DMS114 treated with DMSO at 0.1 percent for 48 hours (cell line): ENCODE results near the gene ALLC.

Source experiments
- DNase-seq: peaks from one replicate; lab custom pipeline; 2025; ENCODE audit not compliant: unreplicated experiment; lab: John Stamatoyannopoulos, UW

The ALLC gene

DNA sequence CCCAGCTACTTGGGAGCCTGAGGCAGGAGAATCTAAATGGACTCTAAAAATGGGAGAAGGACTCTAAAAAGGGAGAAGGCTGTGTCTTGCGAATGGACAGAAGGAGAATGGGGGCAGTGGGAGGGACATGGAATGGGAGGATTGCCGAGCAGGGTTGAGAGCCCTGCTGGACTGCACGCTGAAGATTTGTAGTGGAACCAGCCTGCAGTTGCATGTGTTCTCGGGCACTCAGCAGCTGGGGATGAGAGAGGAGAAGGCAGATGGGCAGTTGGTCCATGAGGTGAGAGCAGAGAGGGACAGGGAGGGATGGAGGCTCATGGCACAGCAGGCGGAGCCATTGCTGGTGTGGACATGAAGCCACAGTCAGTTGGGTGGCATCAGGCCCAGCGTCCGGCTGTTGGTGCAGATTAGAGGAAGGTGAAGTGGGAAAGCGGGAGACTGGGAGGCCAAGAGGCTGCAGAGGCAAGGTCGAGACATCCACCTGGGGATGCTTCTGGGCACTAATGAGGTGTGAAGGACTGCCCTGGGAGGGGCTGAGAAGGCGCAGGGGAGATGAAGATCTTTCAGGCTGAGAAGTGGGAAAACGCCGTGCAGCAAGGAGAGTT is 86.1 kb downstream of the ALLC start:
- DNase-seq, result no peak

DNA sequence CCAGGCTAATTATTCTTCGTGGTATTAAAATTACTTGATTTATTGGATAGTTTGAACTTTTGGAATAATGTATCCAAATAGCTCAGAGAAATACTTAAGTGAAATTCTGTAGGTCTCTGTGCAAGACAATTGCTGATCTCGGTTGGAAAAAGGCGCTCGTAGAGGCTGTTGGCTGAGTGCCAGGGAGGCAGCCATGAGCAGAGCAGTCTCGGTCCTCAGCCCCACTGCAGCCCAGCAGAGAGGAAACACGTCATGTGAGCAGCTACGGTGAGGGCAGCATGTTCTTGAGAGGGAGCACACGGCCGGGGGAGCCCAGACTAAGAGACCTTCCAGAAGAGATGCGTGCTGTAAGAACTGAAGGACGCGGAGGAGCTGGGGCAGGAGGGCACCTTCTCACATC is 87.9 kb downstream of the ALLC start:
- no peak for DNase-seq

DNA sequence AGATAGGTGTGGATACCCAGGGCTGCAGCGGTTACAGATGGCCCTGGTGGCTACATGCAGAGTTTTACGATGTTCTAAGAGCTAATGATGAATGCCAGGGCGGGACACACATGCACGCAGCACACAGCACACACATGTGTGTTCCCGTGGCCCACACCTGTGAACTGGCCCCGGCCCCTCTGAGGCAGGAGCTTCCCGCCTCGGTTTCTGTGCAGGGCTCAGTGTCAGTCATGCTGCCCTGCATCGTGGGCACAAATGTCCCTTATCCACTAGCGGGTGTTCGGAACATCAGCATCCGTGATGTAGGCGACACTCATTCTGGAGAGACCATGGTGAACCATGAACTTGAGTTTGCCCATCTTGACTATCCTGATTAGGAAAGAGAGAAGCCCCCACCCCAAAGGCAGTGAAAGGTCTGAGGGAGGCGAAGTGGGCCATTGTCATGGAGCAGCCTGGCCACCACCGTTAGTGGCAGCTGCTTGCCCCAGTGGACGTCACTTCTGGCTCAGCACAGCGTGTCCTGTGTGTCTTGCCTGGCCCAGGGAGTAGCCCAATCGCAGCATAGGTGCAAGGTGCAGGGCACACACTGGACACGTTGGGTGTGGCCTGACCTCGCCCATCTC is 89.1 kb downstream of the ALLC start:
- no peak for DNase-seq

DNA sequence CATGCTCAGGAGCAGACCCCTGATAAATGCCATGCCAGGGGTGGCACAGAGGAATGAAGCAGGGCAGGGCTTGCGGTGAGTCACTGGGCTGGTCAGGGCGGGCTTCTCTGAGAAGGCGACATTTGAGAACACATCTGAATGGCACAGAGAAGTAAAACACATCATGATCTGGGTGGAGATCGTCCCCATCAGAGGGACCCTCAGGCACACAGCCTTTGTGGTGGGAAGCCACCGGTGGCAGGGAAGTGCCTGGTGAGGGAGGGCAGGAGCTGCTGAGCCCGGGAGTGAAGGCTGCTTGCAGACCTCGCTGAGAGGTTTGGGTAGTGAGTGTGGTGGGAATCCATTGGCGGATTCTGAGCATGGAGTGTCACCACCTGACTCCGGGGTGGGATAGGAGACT is 89.8 kb downstream of the ALLC start:
- no peak for DNase-seq

DNA sequence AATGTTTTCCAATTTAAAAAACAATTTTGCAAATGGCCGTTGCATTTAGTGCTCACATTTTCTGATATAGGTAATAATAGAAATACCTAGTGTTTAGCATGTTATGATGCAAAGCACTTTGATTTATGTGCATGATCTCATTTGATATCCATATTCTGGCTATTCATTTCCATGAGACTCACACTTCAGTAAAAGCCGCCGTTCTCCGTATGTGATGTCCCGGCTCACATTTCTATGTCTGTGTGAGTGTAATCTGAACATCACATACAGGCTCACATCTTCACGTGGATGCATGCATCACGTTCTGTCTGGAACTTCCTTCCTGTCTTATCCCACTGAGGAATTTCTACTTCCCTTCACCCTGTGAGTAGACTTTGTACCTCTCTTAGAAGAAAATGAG is 91.2 kb downstream of the ALLC start:
- DNase-seq, result no peak

DNA sequence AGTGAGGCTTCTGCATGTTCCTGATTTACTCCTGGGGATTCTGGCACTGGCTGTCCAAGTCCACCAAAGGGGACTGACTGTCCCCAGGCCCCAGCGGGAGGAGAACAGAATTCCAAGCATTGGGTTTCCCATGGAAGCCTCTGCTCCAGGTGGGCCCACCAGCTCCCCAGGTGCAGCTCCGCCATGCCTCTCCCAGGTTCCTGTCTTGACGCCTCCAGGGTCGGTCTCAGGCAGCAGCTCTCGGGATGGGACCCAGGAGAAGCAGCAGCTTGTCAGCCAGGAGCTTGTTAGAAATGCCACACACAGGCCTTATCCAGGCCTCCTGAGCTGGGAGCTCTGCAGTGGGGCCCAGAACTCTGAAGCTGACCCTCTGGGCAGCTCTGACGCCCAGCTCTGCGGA is 93.3 kb downstream of the ALLC start:
- no peak for DNase-seq

DNA sequence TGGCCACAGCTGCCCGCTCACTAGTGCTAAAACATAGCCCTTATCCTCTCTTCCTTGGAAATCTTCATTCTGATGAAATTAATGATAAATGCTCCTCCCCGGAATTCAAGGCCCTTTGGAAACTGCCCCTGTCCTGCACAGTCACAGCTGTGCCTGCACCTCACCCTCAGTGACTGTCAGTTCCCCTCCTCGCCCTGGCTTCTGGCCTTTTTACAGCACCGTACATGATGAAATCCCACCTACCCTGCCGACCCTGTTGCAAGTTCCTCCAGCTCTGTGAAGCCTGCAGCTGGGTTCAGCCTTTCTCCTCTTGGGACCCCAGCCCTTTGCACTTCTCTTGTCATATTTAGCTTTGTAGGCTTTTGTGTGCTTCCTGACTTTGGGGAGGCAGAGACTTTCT is 93.8 kb downstream of the ALLC start:
- no peak for DNase-seq
